ENCODE data around the gene HECTD3. TPM values are rescaled to one million over a fixed set of nuclear protein-coding genes. Genes with fewer than 3 reads are reported as not detected.

HECTD3 gene
- total RNA-seq, 2 experiments from 2014 or later: 13.3 to 30.1 TPM

DNA sequence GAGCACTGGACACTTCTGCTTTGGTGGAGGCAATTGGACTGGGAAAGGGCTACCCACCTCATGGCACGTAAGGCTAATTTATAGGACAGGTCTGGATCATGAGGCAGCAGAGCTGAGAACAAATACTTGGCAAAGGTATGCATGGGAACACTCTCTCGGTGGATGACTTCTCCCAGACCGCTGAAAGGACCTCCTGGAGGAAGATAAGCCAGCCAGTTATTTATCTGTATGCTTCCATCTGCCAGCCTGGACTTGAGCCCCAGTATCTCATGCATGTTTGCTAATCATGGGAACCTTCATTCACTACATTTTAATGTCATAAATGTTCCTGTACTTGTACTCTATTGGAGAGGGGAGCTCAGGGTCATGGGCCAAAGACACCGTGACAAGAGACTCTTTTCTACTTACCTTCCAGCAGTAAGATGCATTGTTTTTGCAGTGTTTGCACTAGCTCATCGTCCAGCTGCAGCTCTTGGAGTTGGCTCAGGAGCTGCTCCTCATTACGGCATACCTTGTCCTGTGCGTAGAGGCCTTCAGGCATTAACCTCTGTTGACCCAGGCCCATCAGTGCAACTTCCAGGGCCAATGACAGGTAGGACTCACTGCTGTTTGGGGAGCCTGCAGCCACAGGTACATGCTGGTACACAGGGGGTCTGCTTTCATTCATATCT, 24.6 kb upstream of the HECTD3 start:
- no peaks in the 10 kb centered on the region for H3K9me2 ChIP-seq (ENCODE audit: insufficient read depth, low read length)
- H3K79me2 ChIP-seq (ENCODE audit: insufficient read depth, low read depth, low read length): no peaks in the 10 kb centered on the region
- CTCF ChIA-PET (ENCODE audit: unreplicated experiment): interaction anchor here (0.5 to 1.9 kb wide), 2 partner anchors 17 to 245 kb away, joined by 5 to 7 read pairs; no protein-coding TSS in a partner anchor
- BruUV-seq (replicated peaks): no TSS peak
- peaks cover 18% of the 10 kb centered on the region for H3K4me1 ChIP-seq (ENCODE audit: insufficient read depth, low read length, poor library complexity, severe bottlenecking)
- H4K20me1 ChIP-seq (ENCODE audit: insufficient read depth, low read length): no peaks in the 10 kb centered on the region
- H3K4me2 ChIP-seq (ENCODE audit: low read length): no peak overlapping the region
- H2AFZ ChIP-seq (ENCODE audit: low read length): no peak overlapping the region
- POLR2A ChIA-PET: interaction anchor here (0.7 kb wide), 1 partner anchor 14 kb away, joined by 4 read pairs; no protein-coding TSS in a partner anchor
- no peak for DNase-seq (ENCODE audit: low spot score)
- H3K27ac ChIP-seq (ENCODE audit: low read depth, low read length, poor library complexity, severe bottlenecking): no peak overlapping the region
- intact Hi-C loops (cut with micrococcal nuclease; ENCODE audit: unreplicated experiment): no loop called here
- H3K4me3 ChIP-seq (ENCODE audit: low read depth, low read length, poor library complexity, severe bottlenecking): no peak overlapping the region
- no peak for TF ChIP-seq EZH2phosphoT487 (IDR thresholded peaks at IDR 0.05; ENCODE audit: borderline replicate concordance, low read depth, low read length)
- no peak for TF ChIP-seq CTCF (conservative IDR thresholded peaks at IDR 0.05; ENCODE audit: low read length)
- no peaks in the 10 kb centered on the region for H3K36me3 ChIP-seq (ENCODE audit: insufficient read depth, low read length)
- H3K9me3 ChIP-seq (ENCODE audit: low read length): no peaks in the 10 kb centered on the region

- no TSS peak for BruUV-seq (replicated peaks)
Observed at GRCh38 chr1:45033356-45033755, 22.2 kb upstream of the HECTD3 start.

More at GRCh38 chr1:45033356-45033755, 22.2 kb upstream of the HECTD3 start:
- H3K36me3 ChIP-seq (ENCODE audit: insufficient read depth, low read length): no peaks in the 10 kb centered on the region
- TF ChIP-seq CTCF (conservative IDR thresholded peaks at IDR 0.05; ENCODE audit: low read length): no peak
- no peak for TF ChIP-seq EZH2phosphoT487 (IDR thresholded peaks at IDR 0.05; ENCODE audit: borderline replicate concordance, low read depth, low read length)
- H3K79me2 ChIP-seq (ENCODE audit: insufficient read depth, low read depth, low read length): no peaks in the 10 kb centered on the region
- ChIA-PET CTCF (ENCODE audit: unreplicated experiment) (no interaction called here), POLR2A (interaction anchor here (0.5 to 2.4 kb wide), 8 partner anchors 15 to 578 kb away, joined by 3 to 21 read pairs (median 4); no protein-coding TSS in a partner anchor)
- H3K4me3 ChIP-seq (ENCODE audit: low read depth, low read length, poor library complexity, severe bottlenecking): no peak overlapping the region
- H3K4me1 ChIP-seq (ENCODE audit: insufficient read depth, low read length, poor library complexity, severe bottlenecking): peaks cover 18% of the 10 kb centered on the region
- peak overlapping the region; percentile 76 for H2AFZ ChIP-seq (ENCODE audit: low read length)
- intact Hi-C loops (cut with micrococcal nuclease; ENCODE audit: unreplicated experiment): no loop called here
- peak; percentile 82 for DNase-seq (ENCODE audit: low spot score)
- H3K9me2 ChIP-seq (ENCODE audit: insufficient read depth, low read length): no peaks in the 10 kb centered on the region
- H3K9me3 ChIP-seq (ENCODE audit: low read length): no peaks in the 10 kb centered on the region
- no peaks in the 10 kb centered on the region for H4K20me1 ChIP-seq (ENCODE audit: insufficient read depth, low read length)
- H3K4me2 ChIP-seq (ENCODE audit: low read length): peak overlapping the region; percentile 57
- peak overlapping the region; percentile 42 for H3K27ac ChIP-seq (ENCODE audit: low read depth, low read length, poor library complexity, severe bottlenecking)

Data from OCI-LY7 (cell line).